Measurements from ENCODE around the gene PLS3. TPM values are rescaled to one million over a fixed set of nuclear protein-coding genes. Genes with fewer than 3 reads are reported as not detected.

The PLS3 gene
- total and polyA plus RNA-seq, 9 donors = 74.7 to 134 (median 95.8) TPM

GRCh38 chrX:115652221-115652620, 91.2 kb downstream of the PLS3 start:
- H3K9me3 ChIP-seq (replicated peaks; ENCODE audit: control insufficient read depth, low read depth, low read length) = no peaks in the 10 kb centered on the region
- H3K27me3 ChIP-seq (ENCODE audit: control insufficient read depth, insufficient read depth, low read length) = peaks cover 16% of the 10 kb centered on the region
- no peak overlapping the region for H3K27ac ChIP-seq (ENCODE audit: low read length)
- no peak for DNase-seq
- no peak overlapping the region for H3K4me3 ChIP-seq (ENCODE audit: low read length)
- 88% methylated on average over 5 of the region's 5 CpGs for WGBS (ENCODE audit: insufficient coverage)
- no peaks in the 10 kb centered on the region for H3K4me1 ChIP-seq (ENCODE audit: control insufficient read depth, insufficient read depth, low read length)
- H3K36me3 ChIP-seq (ENCODE audit: control insufficient read depth, insufficient read depth, low read length) = peaks cover 10% of the 10 kb centered on the region

GRCh38 chrX:115665122-115665521, 104.1 kb downstream of the PLS3 start:
- peaks cover 19% of the 10 kb centered on the region for H3K27me3 ChIP-seq (ENCODE audit: control insufficient read depth, insufficient read depth, low read length)
- WGBS (ENCODE audit: insufficient coverage) = 89% methylated on average over 8 of the region's 9 CpGs
- no peak overlapping the region for H3K27ac ChIP-seq (ENCODE audit: low read length)
- no peaks in the 10 kb centered on the region for H3K36me3 ChIP-seq (ENCODE audit: control insufficient read depth, insufficient read depth, low read length)
- H3K4me1 ChIP-seq (ENCODE audit: control insufficient read depth, insufficient read depth, low read length) = no peaks in the 10 kb centered on the region
- no peak for DNase-seq
- H3K4me3 ChIP-seq (ENCODE audit: low read length) = no peak overlapping the region
- H3K9me3 ChIP-seq (replicated peaks; ENCODE audit: control insufficient read depth, low read depth, low read length) = no peaks in the 10 kb centered on the region

- Histone ChIP-seq H3K27me3 (ENCODE audit: control insufficient read depth, insufficient read depth, low read length) (peaks cover 33% of the 10 kb centered on the region), H3K27ac (ENCODE audit: low read length) (no peak overlapping the region), H3K4me3 (ENCODE audit: low read length) (no peak overlapping the region), H3K4me1 (ENCODE audit: control insufficient read depth, insufficient read depth, low read length) (no peaks in the 10 kb centered on the region), H3K36me3 (ENCODE audit: control insufficient read depth, insufficient read depth, low read length) (no peaks in the 10 kb centered on the region), H3K9me3 (replicated peaks; ENCODE audit: control insufficient read depth, low read depth, low read length) (no peaks in the 10 kb centered on the region)
- DNase-seq = peak; percentile 54
- no CpG with 5 or more reads among the region's 7 CpGs for WGBS (ENCODE audit: insufficient coverage)
Observed at GRCh38 chrX:115679460-115679859, 118.5 kb downstream of the PLS3 start.

- Histone ChIP-seq H3K27me3 (ENCODE audit: control insufficient read depth, insufficient read depth, low read length) (peaks cover 27% of the 10 kb centered on the region), H3K36me3 (ENCODE audit: control insufficient read depth, insufficient read depth, low read length) (no peaks in the 10 kb centered on the region), H3K27ac (ENCODE audit: low read length) (no peak overlapping the region), H3K4me1 (ENCODE audit: control insufficient read depth, insufficient read depth, low read length) (no peaks in the 10 kb centered on the region), H3K4me3 (ENCODE audit: low read length) (no peak overlapping the region), H3K9me3 (replicated peaks; ENCODE audit: control insufficient read depth, low read depth, low read length) (no peaks in the 10 kb centered on the region)
- DNase-seq = no peak
- no CpG with 5 or more reads among the region's 4 CpGs for WGBS (ENCODE audit: insufficient coverage)
Observed at GRCh38 chrX:115687595-115687994, 126.6 kb downstream of the PLS3 start.

- Histone ChIP-seq H3K27me3 (ENCODE audit: control insufficient read depth, insufficient read depth, low read length) (peaks cover 37% of the 10 kb centered on the region), H3K9me3 (replicated peaks; ENCODE audit: control insufficient read depth, low read depth, low read length) (no peaks in the 10 kb centered on the region), H3K36me3 (ENCODE audit: control insufficient read depth, insufficient read depth, low read length) (no peaks in the 10 kb centered on the region), H3K4me1 (ENCODE audit: control insufficient read depth, insufficient read depth, low read length) (no peaks in the 10 kb centered on the region), H3K4me3 (ENCODE audit: low read length) (no peak overlapping the region), H3K27ac (ENCODE audit: low read length) (peak overlapping the region; percentile 69)
- WGBS (ENCODE audit: insufficient coverage) = 60% methylated on average over 2 of the region's 4 CpGs
- peak; percentile 51 for DNase-seq
Observed at GRCh38 chrX:115689931-115690330, 129.0 kb downstream of the PLS3 start.

- WGBS (ENCODE audit: insufficient coverage) = 16% methylated on average over 3 of the region's 4 CpGs
Observed at GRCh38 chrX:115690511-115691216, 129.7 kb downstream of the PLS3 start.

GRCh38 chrX:115693476-115693875, 132.5 kb downstream of the PLS3 start:
- WGBS (ENCODE audit: insufficient coverage) = 47% methylated on average over 3 of the region's 6 CpGs
- Histone ChIP-seq H3K9me3 (replicated peaks; ENCODE audit: control insufficient read depth, low read depth, low read length) (no peaks in the 10 kb centered on the region), H3K27me3 (ENCODE audit: control insufficient read depth, insufficient read depth, low read length) (peaks cover 44% of the 10 kb centered on the region), H3K27ac (ENCODE audit: low read length) (no peak overlapping the region), H3K36me3 (ENCODE audit: control insufficient read depth, insufficient read depth, low read length) (no peaks in the 10 kb centered on the region), H3K4me3 (ENCODE audit: low read length) (no peak overlapping the region), H3K4me1 (ENCODE audit: control insufficient read depth, insufficient read depth, low read length) (no peaks in the 10 kb centered on the region)
- DNase-seq = no peak

More at GRCh38 chrX:115690511-115691216, 129.7 kb downstream of the PLS3 start:
- Histone ChIP-seq H3K27me3 (ENCODE audit: control insufficient read depth, insufficient read depth, low read length) (peaks cover 41% of the 10 kb centered on the region), H3K4me1 (ENCODE audit: control insufficient read depth, insufficient read depth, low read length) (no peaks in the 10 kb centered on the region), H3K9me3 (replicated peaks; ENCODE audit: control insufficient read depth, low read depth, low read length) (no peaks in the 10 kb centered on the region), H3K27ac (ENCODE audit: low read length) (peak overlapping the region; percentile 69), H3K4me3 (ENCODE audit: low read length) (no peak overlapping the region), H3K36me3 (ENCODE audit: control insufficient read depth, insufficient read depth, low read length) (no peaks in the 10 kb centered on the region)
- DNase-seq = peak; percentile 89

GRCh38 chrX:115694028-115694427, 133.1 kb downstream of the PLS3 start:
- H3K36me3 ChIP-seq (ENCODE audit: control insufficient read depth, insufficient read depth, low read length) = no peaks in the 10 kb centered on the region
- H3K4me1 ChIP-seq (ENCODE audit: control insufficient read depth, insufficient read depth, low read length) = no peaks in the 10 kb centered on the region
- DNase-seq = no peak
- no peak overlapping the region for H3K27ac ChIP-seq (ENCODE audit: low read length)
- H3K4me3 ChIP-seq (ENCODE audit: low read length) = no peak overlapping the region
- H3K27me3 ChIP-seq (ENCODE audit: control insufficient read depth, insufficient read depth, low read length) = peaks cover 41% of the 10 kb centered on the region
- no peaks in the 10 kb centered on the region for H3K9me3 ChIP-seq (replicated peaks; ENCODE audit: control insufficient read depth, low read depth, low read length)
- 20% methylated on average over 1 of the region's 6 CpGs for WGBS (ENCODE audit: insufficient coverage)

GRCh38 chrX:115696039-115696438, 135.1 kb downstream of the PLS3 start:
- no peak overlapping the region for H3K4me3 ChIP-seq (ENCODE audit: low read length)
- no peak for DNase-seq
- H3K27ac ChIP-seq (ENCODE audit: low read length) = no peak overlapping the region
- H3K9me3 ChIP-seq (replicated peaks; ENCODE audit: control insufficient read depth, low read depth, low read length) = no peaks in the 10 kb centered on the region
- H3K27me3 ChIP-seq (ENCODE audit: control insufficient read depth, insufficient read depth, low read length) = peaks cover 39% of the 10 kb centered on the region
- 80% methylated on average over 1 of the region's 6 CpGs for WGBS (ENCODE audit: insufficient coverage)
- no peaks in the 10 kb centered on the region for H3K4me1 ChIP-seq (ENCODE audit: control insufficient read depth, insufficient read depth, low read length)
- H3K36me3 ChIP-seq (ENCODE audit: control insufficient read depth, insufficient read depth, low read length) = no peaks in the 10 kb centered on the region

- no peak overlapping the region for H3K4me3 ChIP-seq (ENCODE audit: low read length)
- H3K4me1 ChIP-seq (ENCODE audit: control insufficient read depth, insufficient read depth, low read length) = no peaks in the 10 kb centered on the region
- peaks cover 40% of the 10 kb centered on the region for H3K27me3 ChIP-seq (ENCODE audit: control insufficient read depth, insufficient read depth, low read length)
- DNase-seq = no peak
- H3K9me3 ChIP-seq (replicated peaks; ENCODE audit: control insufficient read depth, low read depth, low read length) = no peaks in the 10 kb centered on the region
- H3K36me3 ChIP-seq (ENCODE audit: control insufficient read depth, insufficient read depth, low read length) = no peaks in the 10 kb centered on the region
- H3K27ac ChIP-seq (ENCODE audit: low read length) = no peak overlapping the region
Observed at GRCh38 chrX:115696939-115697338, 136.0 kb downstream of the PLS3 start.

- no peak for DNase-seq
- Histone ChIP-seq H3K27me3 (ENCODE audit: control insufficient read depth, insufficient read depth, low read length) (peaks cover 39% of the 10 kb centered on the region), H3K9me3 (replicated peaks; ENCODE audit: control insufficient read depth, low read depth, low read length) (no peaks in the 10 kb centered on the region), H3K27ac (ENCODE audit: low read length) (no peak overlapping the region), H3K4me3 (ENCODE audit: low read length) (no peak overlapping the region), H3K36me3 (ENCODE audit: control insufficient read depth, insufficient read depth, low read length) (no peaks in the 10 kb centered on the region), H3K4me1 (ENCODE audit: control insufficient read depth, insufficient read depth, low read length) (no peaks in the 10 kb centered on the region)
- 90% methylated on average over 2 of the region's 2 CpGs for WGBS (ENCODE audit: insufficient coverage)
Observed at GRCh38 chrX:115697806-115698205, 136.8 kb downstream of the PLS3 start.
